ENCODE results near the gene CYTH3. TPM values are rescaled to one million over a fixed set of nuclear protein-coding genes. Genes with fewer than 3 reads are reported as not detected.
"Not testable (repeated sequence)": the region's sequence is repeated elsewhere in the genome, so short reads cannot be mapped to it uniquely, and the experiment has no call there.

CYTH3 gene
- total RNA-seq, 1 donor from 2014 or later = 31.1 TPM

- H3K4me1 Mint-ChIP-seq (ENCODE audit: unreplicated experiment) = peaks cover 9% of the 10 kb centered on the region
- H3K4me3 Mint-ChIP-seq = no peak overlapping the region
- no peak overlapping the region for H3K27ac Mint-ChIP-seq
- peaks cover 4% of the 10 kb centered on the region for H3K9me3 Mint-ChIP-seq
- TF ChIP-seq CTCF (conservative IDR thresholded peaks at IDR 0.05) = no peak
- H3K27me3 Mint-ChIP-seq = no peaks in the 10 kb centered on the region
- no peak for DNase-seq (ENCODE audit: extremely low spot score, unreplicated experiment)
- no peaks in the 10 kb centered on the region for H3K36me3 Mint-ChIP-seq
Measured at GRCh38 chr7:6310271-6310993, 38.0 kb upstream of the CYTH3 start.

DNA sequence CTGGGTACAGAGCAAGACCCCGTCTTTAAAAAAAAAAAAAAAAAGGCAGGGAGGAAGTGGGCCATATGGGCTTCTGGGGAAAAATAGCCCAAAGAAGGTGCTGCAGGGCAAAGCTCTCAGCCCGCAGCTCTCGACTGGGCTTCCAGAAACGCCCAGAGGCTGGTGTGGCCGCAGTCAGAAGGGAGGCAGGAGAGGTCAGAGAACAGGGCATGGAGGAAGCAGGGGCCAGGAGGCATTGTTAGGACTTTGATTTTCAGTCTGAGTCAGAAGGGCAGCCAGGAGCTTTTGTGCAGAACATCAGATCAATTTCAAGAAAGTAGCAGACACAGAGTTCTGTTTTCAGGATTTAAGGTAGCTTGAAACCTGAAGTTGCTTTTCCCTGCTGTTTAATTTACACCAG is 35.3 kb upstream of the CYTH3 start:
- Mint-ChIP-seq H3K4me3 (no peak overlapping the region), H3K9me3 (peaks cover 4% of the 10 kb centered on the region), H3K27ac (peak overlapping the region; percentile 56), H3K27me3 (no peaks in the 10 kb centered on the region), H3K4me1 (ENCODE audit: unreplicated experiment) (peaks cover 9% of the 10 kb centered on the region), H3K36me3 (no peaks in the 10 kb centered on the region)
- no peak for DNase-seq (ENCODE audit: extremely low spot score, unreplicated experiment)
- no peak for TF ChIP-seq CTCF (conservative IDR thresholded peaks at IDR 0.05)

- Mint-ChIP-seq H3K9me3 (peaks cover 4% of the 10 kb centered on the region), H3K27ac (no peak overlapping the region), H3K4me1 (ENCODE audit: unreplicated experiment) (peaks cover 9% of the 10 kb centered on the region), H3K4me3 (no peak overlapping the region), H3K27me3 (no peaks in the 10 kb centered on the region), H3K36me3 (no peaks in the 10 kb centered on the region)
- TF ChIP-seq CTCF (conservative IDR thresholded peaks at IDR 0.05) = no peak
- no peak for DNase-seq (ENCODE audit: extremely low spot score, unreplicated experiment)
Measured at GRCh38 chr7:6306471-6306870, 34.0 kb upstream of the CYTH3 start.

DNA sequence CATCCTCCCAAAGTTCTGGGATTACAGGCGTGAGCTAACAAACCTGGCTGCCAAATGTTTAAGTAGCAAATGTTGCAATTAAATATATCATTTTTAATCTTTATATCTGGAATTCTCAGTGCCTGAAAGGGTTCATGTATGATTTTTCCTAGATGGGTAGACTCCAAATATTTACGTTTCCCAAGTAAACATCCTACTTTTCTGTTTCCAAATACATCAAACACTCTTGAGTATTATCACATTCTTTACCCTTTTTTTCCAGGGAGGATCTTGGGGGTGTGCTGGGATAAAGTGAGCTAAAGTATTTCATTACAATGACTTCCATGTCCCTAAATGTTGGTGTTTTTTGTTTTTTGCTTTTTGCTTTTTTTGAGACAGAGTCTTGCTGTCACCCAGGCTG is 32.9 kb upstream of the CYTH3 start:
- no peak for DNase-seq (ENCODE audit: extremely low spot score, unreplicated experiment)
- Mint-ChIP-seq H3K4me1 (ENCODE audit: unreplicated experiment) (peaks cover 9% of the 10 kb centered on the region), H3K9me3 (peaks cover 4% of the 10 kb centered on the region), H3K27ac (no peak overlapping the region), H3K36me3 (no peaks in the 10 kb centered on the region), H3K27me3 (no peaks in the 10 kb centered on the region), H3K4me3 (no peak overlapping the region)
- no peak for TF ChIP-seq CTCF (conservative IDR thresholded peaks at IDR 0.05)

- not testable (repeated sequence) for H3K27ac Mint-ChIP-seq; H3K36me3 Mint-ChIP-seq; DNase-seq (ENCODE audit: extremely low spot score, unreplicated experiment); H3K27me3 Mint-ChIP-seq; H3K4me1 Mint-ChIP-seq (ENCODE audit: unreplicated experiment); H3K4me3 Mint-ChIP-seq; H3K9me3 Mint-ChIP-seq
Measured at GRCh38 chr7:6301446-6301845, 29.0 kb upstream of the CYTH3 start.

DNA sequence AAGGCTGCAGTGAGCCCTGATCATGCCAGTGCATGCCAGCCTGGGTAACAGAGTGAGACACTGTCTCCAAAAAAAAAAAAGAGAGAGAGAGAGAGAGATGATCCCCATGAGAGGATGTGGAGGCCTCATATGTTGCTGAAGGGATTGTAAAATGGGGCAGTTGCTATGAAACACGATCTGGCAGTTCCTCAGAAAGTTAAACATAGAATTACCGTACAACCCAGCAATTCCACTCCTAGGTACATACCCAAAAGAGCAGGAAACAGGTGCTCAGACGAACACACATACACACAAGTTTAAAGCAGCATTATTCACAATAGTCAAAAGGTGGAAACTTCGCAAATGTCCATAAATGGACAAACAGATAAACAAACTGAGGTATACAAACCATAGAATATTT is 27.4 kb upstream of the CYTH3 start:
- Mint-ChIP-seq H3K9me3 (no peaks in the 10 kb centered on the region), H3K27me3 (no peaks in the 10 kb centered on the region), H3K4me3 (no peak overlapping the region), H3K36me3 (no peaks in the 10 kb centered on the region), H3K27ac (no peak overlapping the region), H3K4me1 (ENCODE audit: unreplicated experiment) (no peaks in the 10 kb centered on the region)
- no peak for TF ChIP-seq CTCF (conservative IDR thresholded peaks at IDR 0.05)
- DNase-seq (ENCODE audit: extremely low spot score, unreplicated experiment) = no peak
